Large intestine (tissue), 3 donors: ENCODE data around the gene MOB1A. TPM values are rescaled to one million over a fixed set of nuclear protein-coding genes. Genes with fewer than 3 reads are reported as not detected.
"Not testable (repeated sequence)": the region's sequence is repeated elsewhere in the genome, so short reads cannot be mapped to it uniquely, and the experiment has no call there.

ENCODE experiments used
- DNase-seq, 2 donors: peaks; one replicate each; pipeline versions ENCODE4 v3.0.0 to v3.0.0-alpha.2; 2013
- H3K27ac ChIP-seq: one replicate; pipeline ENCODE4 v1.5.1; 2013; ENCODE audit warnings: low read length
- H3K27me3 ChIP-seq: 2 replicates; pipeline ENCODE4 v1.6.1; 2013; ENCODE audit warnings: low read length; ENCODE audit not compliant: control insufficient read depth, insufficient read depth
- H3K36me3 ChIP-seq: 2 replicates; pipeline ENCODE4 v1.6.1; 2013; ENCODE audit warnings: low read length; ENCODE audit not compliant: control insufficient read depth, insufficient read depth
- H3K4me1 ChIP-seq: one replicate; pipeline ENCODE4 v1.6.1; 2013; ENCODE audit warnings: low read length; ENCODE audit not compliant: control insufficient read depth, insufficient read depth
- H3K4me3 ChIP-seq: one replicate; pipeline ENCODE4 v1.5.1; 2013; ENCODE audit warnings: low read length
- H3K9me3 ChIP-seq: one replicate; pipeline ENCODE4 v1.6.1; 2013; ENCODE audit warnings: mild to moderate bottlenecking, low read depth, low read length, moderate library complexity; ENCODE audit not compliant: control insufficient read depth
- WGBS: methylation state at CpG from one replicate; pipeline ENCODE4 v1.1.5; 2013; ENCODE audit warnings: low lambda C conversion rate; ENCODE audit not compliant: insufficient coverage; 5-methylcytosine and 5-hydroxymethylcytosine counted together
- polyA plus RNA-seq: library from polyadenylated mRNA; unstranded; fragments of 120-200 nt; gene quantifications from one replicate; pipeline ENCODE4 v1.2.1, GENCODE V29; 2013

The MOB1A gene
- polyA plus RNA-seq, 1 donor: 72.2 TPM

- Histone ChIP-seq H3K9me3 (no peaks in the 10 kb centered on the region), H3K27ac (no peak overlapping the region), H3K4me1 (no peaks in the 10 kb centered on the region), H3K4me3 (no peak overlapping the region), H3K27me3 (no peaks in the 10 kb centered on the region), H3K36me3 (no peaks in the 10 kb centered on the region)
- no peak for DNase-seq
- 75% methylated on average over 4 of the region's 5 CpGs for WGBS
These were observed 41.3 kb upstream of the MOB1A start for GRCh38 chr2:74219846-74220486.

GRCh38 chr2:74216642-74217041 lies 38.0 kb upstream of the MOB1A start:
- H3K36me3 ChIP-seq: peaks cover 13% of the 10 kb centered on the region
- WGBS: no CpG with 5 or more reads among the region's 2 CpGs
- DNase-seq: no peak

GRCh38 chr2:74215771-74216170 lies 37.1 kb upstream of the MOB1A start:
- H3K4me1 ChIP-seq, H3K4me3 ChIP-seq, H3K27ac ChIP-seq, H3K9me3 ChIP-seq, H3K27me3 ChIP-seq, DNase-seq: not testable (repeated sequence)
- WGBS: no CpG with 5 or more reads among the region's 6 CpGs
- peaks cover 16% of the 10 kb centered on the region for H3K36me3 ChIP-seq

More at GRCh38 chr2:74216642-74217041, 38.0 kb upstream of the MOB1A start:
- no peaks in the 10 kb centered on the region for H3K9me3 ChIP-seq
- H3K27me3 ChIP-seq: no peaks in the 10 kb centered on the region
- H3K4me3 ChIP-seq: no peak overlapping the region
- H3K4me1 ChIP-seq: no peaks in the 10 kb centered on the region
- H3K27ac ChIP-seq: no peak overlapping the region

- no peak overlapping the region for H3K27ac ChIP-seq
- no peaks in the 10 kb centered on the region for H3K4me1 ChIP-seq
- peaks cover 21% of the 10 kb centered on the region for H3K36me3 ChIP-seq
- no peaks in the 10 kb centered on the region for H3K9me3 ChIP-seq
- H3K27me3 ChIP-seq: no peaks in the 10 kb centered on the region
- WGBS: no CpG with 5 or more reads among the region's 3 CpGs
- DNase-seq: no peak
- H3K4me3 ChIP-seq: no peak overlapping the region
These were observed 34.2 kb upstream of the MOB1A start for GRCh38 chr2:74212702-74213410.

DNA sequence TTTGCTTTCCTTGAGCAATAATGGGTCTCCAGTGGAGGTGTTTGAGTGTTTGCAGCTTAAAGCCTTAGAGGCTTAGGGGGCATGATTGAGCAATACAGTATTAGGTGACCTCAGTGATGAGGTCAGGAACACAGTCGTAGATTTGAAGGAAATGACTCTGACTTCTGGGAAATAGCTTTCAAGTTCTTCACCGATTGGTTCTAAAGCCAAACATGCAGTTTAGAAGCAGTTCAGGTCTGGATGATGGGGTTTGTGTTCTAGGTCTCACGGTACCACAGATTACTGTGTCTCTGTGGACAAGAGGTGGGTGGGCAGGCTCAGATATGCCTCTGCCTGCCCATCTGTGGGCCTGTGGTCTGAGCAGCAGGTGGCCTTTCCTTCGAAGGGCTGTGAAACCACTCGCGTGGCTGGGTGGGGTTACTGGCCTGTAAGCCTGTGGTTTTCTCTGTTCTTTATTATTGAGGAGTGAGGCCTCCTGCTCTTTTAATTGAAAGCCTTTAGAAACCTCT lies 27.6 kb upstream of the MOB1A start:
- peaks cover 8% of the 10 kb centered on the region for H3K4me1 ChIP-seq
- H3K4me3 ChIP-seq: no peak overlapping the region
- DNase-seq: peak in 1 of 2 donors; percentile 26
- H3K27ac ChIP-seq: no peak overlapping the region
- peaks cover 8% of the 10 kb centered on the region for H3K36me3 ChIP-seq
- WGBS: no CpG with 5 or more reads among the region's 6 CpGs
- no peaks in the 10 kb centered on the region for H3K9me3 ChIP-seq
- H3K27me3 ChIP-seq: no peaks in the 10 kb centered on the region

DNA sequence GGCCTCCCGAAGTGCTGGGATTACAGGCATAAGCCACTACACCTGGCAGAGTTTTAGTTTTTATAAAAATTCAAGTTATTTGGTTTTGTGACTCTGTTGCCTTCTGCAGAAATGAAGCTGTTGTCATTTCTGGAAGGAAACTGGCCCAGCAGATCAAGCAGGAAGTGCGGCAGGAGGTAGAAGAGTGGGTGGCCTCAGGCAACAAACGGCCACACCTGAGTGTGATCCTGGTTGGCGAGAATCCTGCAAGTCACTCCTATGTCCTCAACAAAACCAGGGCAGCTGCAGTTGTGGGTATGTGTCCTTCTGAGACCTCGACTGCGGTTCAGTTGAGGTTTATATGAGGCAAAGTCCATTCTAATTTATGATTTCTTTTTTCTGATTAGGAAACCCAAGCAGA lies 26.9 kb upstream of the MOB1A start:
- no peak overlapping the region for H3K27ac ChIP-seq
- H3K36me3 ChIP-seq: peaks cover 5% of the 10 kb centered on the region
- WGBS: no CpG with 5 or more reads among the region's 6 CpGs
- no peaks in the 10 kb centered on the region for H3K27me3 ChIP-seq
- DNase-seq: peak; percentile 47 to 54
- H3K9me3 ChIP-seq: no peaks in the 10 kb centered on the region
- H3K4me1 ChIP-seq: peaks cover 8% of the 10 kb centered on the region
- H3K4me3 ChIP-seq: no peak overlapping the region

DNA sequence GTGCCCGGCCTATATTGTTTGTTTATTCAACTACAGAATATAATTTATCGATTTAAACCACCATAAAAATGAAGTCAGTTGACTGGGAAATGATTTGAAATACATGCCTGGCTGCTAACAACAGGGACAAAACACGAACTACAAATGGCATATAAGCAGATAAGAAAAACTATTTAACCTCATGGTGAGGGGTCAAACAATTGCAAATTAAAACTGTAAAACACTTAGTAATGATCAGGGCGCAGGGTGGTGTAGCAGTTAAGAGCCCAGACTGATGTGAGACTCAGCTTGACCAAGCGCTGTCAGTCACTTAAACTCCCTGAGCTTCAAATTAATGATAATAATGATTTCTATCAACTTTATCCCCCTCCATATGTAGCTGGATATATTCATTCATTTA lies 26.4 kb upstream of the MOB1A start:
- Histone ChIP-seq H3K27ac (no peak overlapping the region), H3K27me3 (no peaks in the 10 kb centered on the region), H3K9me3 (no peaks in the 10 kb centered on the region), H3K4me3 (no peak overlapping the region), H3K4me1 (peaks cover 8% of the 10 kb centered on the region), H3K36me3 (peaks cover 5% of the 10 kb centered on the region)
- 50% methylated on average over 1 of the region's 5 CpGs for WGBS
- DNase-seq: no peak

DNA sequence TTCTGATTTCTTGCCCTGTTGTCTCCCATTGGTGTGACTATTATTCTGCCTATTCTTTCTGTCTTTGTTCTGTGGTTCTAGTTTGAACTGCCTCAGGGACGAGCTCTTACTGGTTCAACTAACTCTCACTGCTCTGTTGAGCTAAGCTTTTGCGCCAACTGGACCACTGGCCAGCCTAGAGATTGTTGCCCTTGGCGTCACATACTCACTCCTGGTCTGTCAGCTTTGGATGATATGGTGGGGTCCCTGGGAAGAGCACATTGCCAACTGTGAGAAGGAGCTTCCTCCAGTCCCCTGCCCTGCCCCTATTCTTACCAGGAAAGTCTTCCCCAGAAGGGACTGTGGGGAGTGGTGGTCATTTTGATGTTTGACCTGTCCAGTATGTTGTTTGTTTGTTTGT lies 25.8 kb upstream of the MOB1A start:
- no peak overlapping the region for H3K27ac ChIP-seq
- no peaks in the 10 kb centered on the region for H3K9me3 ChIP-seq
- H3K27me3 ChIP-seq: no peaks in the 10 kb centered on the region
- WGBS: no CpG with 5 or more reads among the region's 3 CpGs
- no peak for DNase-seq
- H3K36me3 ChIP-seq: peaks cover under 1% of the 10 kb centered on the region
- peaks cover 8% of the 10 kb centered on the region for H3K4me1 ChIP-seq
- no peak overlapping the region for H3K4me3 ChIP-seq

- H3K4me3 ChIP-seq: no peak overlapping the region
- no peak for DNase-seq
- H3K4me1 ChIP-seq: peaks cover 14% of the 10 kb centered on the region
- H3K27ac ChIP-seq: no peak overlapping the region
- WGBS: 67% methylated on average over 1 of the region's 1 CpG
- H3K36me3 ChIP-seq: no peaks in the 10 kb centered on the region
- H3K27me3 ChIP-seq: no peaks in the 10 kb centered on the region
- H3K9me3 ChIP-seq: no peaks in the 10 kb centered on the region
These were observed 22.9 kb upstream of the MOB1A start for GRCh38 chr2:74201596-74201995.

- DNase-seq: no peak
- peaks cover 11% of the 10 kb centered on the region for H3K4me1 ChIP-seq
- no peaks in the 10 kb centered on the region for H3K9me3 ChIP-seq
- no peaks in the 10 kb centered on the region for H3K36me3 ChIP-seq
- no peak overlapping the region for H3K4me3 ChIP-seq
- no peaks in the 10 kb centered on the region for H3K27me3 ChIP-seq
- no CpG with 5 or more reads among the region's 3 CpGs for WGBS
- no peak overlapping the region for H3K27ac ChIP-seq
These were observed 22.5 kb upstream of the MOB1A start for GRCh38 chr2:74201196-74201595.
